ENCODE results near the gene SYNDIG1L.

The SYNDIG1L gene

DNA sequence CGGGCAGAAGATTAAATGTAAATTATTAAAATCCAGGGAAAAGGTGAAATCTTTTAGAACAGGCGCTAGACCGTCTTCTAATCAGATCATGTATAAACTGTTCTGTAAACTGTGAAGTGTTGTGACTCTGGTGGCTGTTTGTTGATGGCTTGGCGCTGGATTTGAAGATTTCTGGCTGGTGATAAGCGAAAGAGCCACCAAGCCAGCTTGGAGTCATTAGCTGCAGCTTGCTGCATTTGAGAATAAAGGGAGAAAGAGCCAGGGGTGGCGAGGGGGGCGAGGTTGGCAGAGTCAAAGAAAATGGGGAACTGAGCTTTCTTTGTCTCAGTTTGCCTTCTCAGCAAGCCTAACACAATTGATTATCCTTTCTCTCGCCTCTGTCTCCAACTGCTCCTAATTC lies 8.0 kb downstream of the SYNDIG1L start:
- no peak for DNase-seq
- Mint-ChIP-seq H3K4me1 (no peaks in the 10 kb centered on the region), H3K27ac (no peak overlapping the region), H3K9me3 (no peaks in the 10 kb centered on the region), H3K4me3 (no peak overlapping the region), H3K27me3 (peaks cover 33% of the 10 kb centered on the region), H3K36me3 (no peaks in the 10 kb centered on the region)
- CTCF ChIA-PET = no interaction called here

DNA sequence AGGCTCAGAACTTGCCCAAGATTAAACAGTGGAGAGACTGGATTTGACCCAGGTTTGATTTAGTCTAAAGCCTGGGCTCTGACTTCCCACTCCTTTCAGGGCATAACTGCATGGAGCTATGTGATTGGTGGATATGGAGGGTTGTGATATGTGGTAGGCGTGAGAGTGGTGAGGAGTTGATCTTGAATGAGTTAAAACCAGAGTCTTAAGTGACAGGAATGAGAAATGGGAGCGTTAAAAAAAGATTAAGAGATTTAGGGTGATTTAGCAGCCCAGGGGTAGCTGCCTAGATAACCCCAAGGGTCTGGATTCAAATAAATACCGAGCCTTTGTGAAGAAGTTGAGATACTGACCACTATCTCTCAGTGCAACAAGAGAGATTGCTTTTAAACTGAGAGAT lies 8.4 kb downstream of the SYNDIG1L start:
- Mint-ChIP-seq H3K27ac (no peak overlapping the region), H3K9me3 (no peaks in the 10 kb centered on the region), H3K36me3 (no peaks in the 10 kb centered on the region), H3K4me1 (no peaks in the 10 kb centered on the region), H3K27me3 (peaks cover 32% of the 10 kb centered on the region), H3K4me3 (no peak overlapping the region)
- DNase-seq = no peak
- CTCF ChIA-PET = no interaction called here

DNA sequence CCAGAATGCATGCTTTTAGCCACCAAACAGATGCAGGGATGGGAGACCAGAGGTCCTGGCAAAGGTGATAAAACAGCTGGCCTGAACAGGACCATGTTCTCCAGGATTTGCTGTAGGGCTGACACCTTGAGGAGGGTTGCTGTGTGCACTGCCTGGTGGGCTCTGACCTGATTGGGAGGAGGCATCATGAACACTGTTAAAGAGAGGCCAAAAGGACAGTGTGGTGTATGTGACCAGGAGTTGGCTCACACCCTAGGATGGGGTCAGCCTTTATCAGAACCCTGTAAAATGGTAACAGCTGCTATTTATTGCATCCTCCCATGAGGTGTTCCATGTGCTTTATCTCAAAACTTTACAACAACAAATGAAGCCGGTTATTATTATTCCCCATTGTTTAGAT lies 8.8 kb downstream of the SYNDIG1L start:
- H3K27ac Mint-ChIP-seq = no peak overlapping the region
- DNase-seq = no peak
- CTCF ChIA-PET = no interaction called here
- no peaks in the 10 kb centered on the region for H3K36me3 Mint-ChIP-seq
- H3K4me1 Mint-ChIP-seq = no peaks in the 10 kb centered on the region
- H3K4me3 Mint-ChIP-seq = no peak overlapping the region
- peaks cover 28% of the 10 kb centered on the region for H3K27me3 Mint-ChIP-seq
- no peaks in the 10 kb centered on the region for H3K9me3 Mint-ChIP-seq

DNA sequence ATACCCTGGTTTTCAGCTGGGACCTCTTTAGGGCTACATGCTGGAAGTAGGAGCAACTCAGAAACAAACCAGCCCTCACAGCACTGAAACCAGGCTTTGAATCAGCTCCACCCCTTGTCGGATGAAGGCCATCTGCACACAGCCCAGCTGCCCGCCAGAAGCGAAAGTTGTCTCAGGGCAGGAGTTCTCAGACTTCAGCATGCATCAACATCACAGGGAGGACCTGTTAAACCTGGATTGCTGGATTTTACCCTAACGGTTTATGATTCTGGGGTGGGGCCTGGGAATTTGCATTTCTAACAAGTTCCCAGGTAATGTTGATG lies 10.9 kb downstream of the SYNDIG1L start:
- H3K9me3 Mint-ChIP-seq = no peaks in the 10 kb centered on the region
- no peak for DNase-seq
- H3K36me3 Mint-ChIP-seq = no peaks in the 10 kb centered on the region
- CTCF ChIA-PET = no interaction called here
- H3K27ac Mint-ChIP-seq = no peak overlapping the region
- no peaks in the 10 kb centered on the region for H3K4me1 Mint-ChIP-seq
- H3K4me3 Mint-ChIP-seq = no peak overlapping the region
- peaks cover 16% of the 10 kb centered on the region for H3K27me3 Mint-ChIP-seq

DNA sequence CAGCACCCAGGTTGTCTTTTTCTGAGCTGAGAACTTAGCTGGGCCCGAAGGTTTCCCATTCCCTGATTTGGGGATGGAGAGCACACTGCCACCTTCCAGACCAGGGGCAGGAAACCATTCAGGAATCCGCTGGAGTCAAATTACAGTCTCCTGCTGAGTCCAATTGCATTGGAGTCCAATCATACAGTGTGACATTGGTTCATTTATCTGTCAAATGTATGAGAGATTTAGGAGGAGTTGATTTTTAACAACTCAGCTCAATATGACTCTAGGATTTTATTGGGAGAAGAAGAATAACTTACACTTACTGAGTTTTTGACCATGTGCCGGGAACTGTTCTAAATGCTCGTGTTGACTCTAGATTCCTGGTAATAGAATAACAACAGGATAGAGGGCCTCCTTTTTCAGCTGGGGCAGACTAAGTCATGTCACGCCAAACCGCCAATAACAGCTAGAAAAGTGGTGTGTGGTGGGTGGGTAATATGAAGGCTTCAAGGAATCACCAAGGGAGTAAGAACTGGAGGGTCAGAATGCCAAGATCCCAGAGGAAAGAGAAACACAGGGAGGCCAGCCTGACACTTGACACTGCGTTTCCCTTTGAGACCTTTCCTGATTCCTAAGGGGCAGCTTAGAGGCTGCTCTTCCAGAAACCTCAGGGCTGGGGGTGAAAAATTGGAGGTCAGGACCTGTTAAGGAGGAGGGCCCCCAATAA lies 11.5 kb downstream of the SYNDIG1L start:
- no peak for DNase-seq
- Mint-ChIP-seq H3K9me3 (no peaks in the 10 kb centered on the region), H3K27me3 (peaks cover 16% of the 10 kb centered on the region), H3K27ac (no peak overlapping the region), H3K36me3 (no peaks in the 10 kb centered on the region), H3K4me3 (no peak overlapping the region), H3K4me1 (no peaks in the 10 kb centered on the region)
- CTCF ChIA-PET = no interaction called here

DNA sequence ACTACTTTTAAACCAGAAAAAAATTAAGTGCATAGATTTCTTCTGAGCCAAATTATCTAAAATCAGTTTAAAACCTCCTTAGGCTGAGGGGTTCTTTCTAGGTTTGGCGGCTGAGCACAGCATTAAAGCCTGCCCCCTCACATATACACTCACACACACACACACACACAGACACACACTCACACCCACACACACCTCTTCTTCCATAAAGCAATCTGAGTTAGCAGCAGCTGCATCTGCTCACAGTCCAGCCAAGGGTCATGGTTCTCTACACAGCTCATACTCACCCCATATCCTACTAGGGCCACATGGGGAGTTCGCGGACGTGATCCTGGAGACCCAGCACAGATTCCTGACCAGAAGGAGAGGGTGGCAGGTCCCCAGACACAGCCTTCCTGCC lies 12.4 kb downstream of the SYNDIG1L start:
- no peak for DNase-seq
- CTCF ChIA-PET = no interaction called here
- Mint-ChIP-seq H3K4me3 (no peak overlapping the region), H3K9me3 (no peaks in the 10 kb centered on the region), H3K4me1 (no peaks in the 10 kb centered on the region), H3K36me3 (no peaks in the 10 kb centered on the region), H3K27me3 (peaks cover 16% of the 10 kb centered on the region), H3K27ac (no peak overlapping the region)

DNA sequence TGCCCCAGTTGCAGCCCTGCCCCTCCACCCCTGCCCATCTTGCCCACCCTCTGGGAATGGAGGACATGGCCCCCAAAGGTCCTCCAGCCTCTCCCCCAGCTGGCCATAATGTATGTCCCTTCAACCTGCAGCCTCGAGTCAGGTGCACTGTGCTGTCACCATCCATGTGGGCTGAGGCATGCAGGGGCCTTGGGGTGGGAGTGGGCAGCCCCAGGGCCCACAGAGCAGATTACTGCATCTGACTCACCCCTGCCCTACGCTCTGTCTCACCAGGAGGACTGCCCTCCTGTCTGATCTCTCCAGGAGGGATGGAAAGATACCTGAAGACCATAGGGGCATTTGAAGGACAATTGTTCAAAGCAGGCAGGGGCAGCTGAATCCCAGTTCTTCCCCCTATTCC lies 13.3 kb downstream of the SYNDIG1L start:
- DNase-seq = no peak
- Mint-ChIP-seq H3K4me1 (no peaks in the 10 kb centered on the region), H3K27ac (no peak overlapping the region), H3K36me3 (no peaks in the 10 kb centered on the region), H3K9me3 (no peaks in the 10 kb centered on the region), H3K27me3 (peaks cover 16% of the 10 kb centered on the region), H3K4me3 (no peak overlapping the region)
- CTCF ChIA-PET = no interaction called here

DNA sequence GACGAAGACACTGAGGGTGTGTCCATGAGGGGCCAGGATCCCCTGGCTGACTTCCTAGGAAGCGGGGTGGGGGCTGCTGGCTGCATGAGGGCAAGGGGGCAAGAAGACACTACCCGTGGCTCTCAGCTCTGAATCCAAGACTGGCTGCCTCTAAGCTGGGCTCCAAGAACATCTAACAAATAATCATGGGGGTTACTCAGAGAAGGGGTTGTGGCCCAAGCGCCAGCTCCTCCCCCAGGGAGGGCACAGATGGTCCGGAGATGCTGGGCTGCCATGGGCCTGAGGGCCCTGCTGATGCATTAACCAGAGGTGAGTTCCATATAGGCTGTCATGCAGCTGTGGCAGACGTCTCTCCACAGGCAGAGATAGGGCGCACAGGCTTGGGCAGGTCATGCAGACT lies 14.3 kb downstream of the SYNDIG1L start:
- CTCF ChIA-PET = no interaction called here
- H3K9me3 Mint-ChIP-seq = no peaks in the 10 kb centered on the region

DNA sequence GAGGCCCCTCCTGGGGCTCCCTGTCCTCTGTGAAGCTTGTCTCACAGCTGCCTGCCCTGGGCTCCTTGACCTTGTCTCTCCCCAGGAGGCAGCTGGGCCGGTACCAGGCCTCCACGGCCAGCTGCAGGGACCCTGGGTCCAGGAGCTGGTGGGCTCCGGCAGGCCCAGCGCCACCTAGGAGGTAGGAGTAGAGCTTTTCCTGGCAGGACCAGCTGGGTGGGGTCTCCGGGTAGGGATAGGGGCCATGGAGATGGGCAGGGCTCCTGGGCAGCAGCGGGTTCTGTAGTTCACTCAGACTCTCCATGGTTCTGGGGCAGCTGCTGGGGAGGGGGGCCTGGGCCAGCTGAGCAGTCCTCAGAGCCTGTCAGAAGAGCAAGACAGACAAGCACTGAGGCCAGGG lies 16.6 kb downstream of the SYNDIG1L start:
- Mint-ChIP-seq H3K36me3 (no peaks in the 10 kb centered on the region), H3K9me3 (no peaks in the 10 kb centered on the region), H3K4me1 (no peaks in the 10 kb centered on the region), H3K4me3 (no peak overlapping the region), H3K27ac (no peak overlapping the region), H3K27me3 (peaks cover 25% of the 10 kb centered on the region)
- CTCF ChIA-PET = interaction anchor here (0.5 kb wide), 1 partner anchor 74 kb away, joined by 3 read pairs; no protein-coding TSS in a partner anchor
- DNase-seq = no peak

More for the DNA sequence above, 14.3 kb downstream of the SYNDIG1L start:
- H3K27me3 Mint-ChIP-seq = peaks cover 21% of the 10 kb centered on the region
- H3K27ac Mint-ChIP-seq = no peak overlapping the region
- H3K36me3 Mint-ChIP-seq = no peaks in the 10 kb centered on the region
- DNase-seq = no peak
- no peaks in the 10 kb centered on the region for H3K4me1 Mint-ChIP-seq
- no peak overlapping the region for H3K4me3 Mint-ChIP-seq

DNA sequence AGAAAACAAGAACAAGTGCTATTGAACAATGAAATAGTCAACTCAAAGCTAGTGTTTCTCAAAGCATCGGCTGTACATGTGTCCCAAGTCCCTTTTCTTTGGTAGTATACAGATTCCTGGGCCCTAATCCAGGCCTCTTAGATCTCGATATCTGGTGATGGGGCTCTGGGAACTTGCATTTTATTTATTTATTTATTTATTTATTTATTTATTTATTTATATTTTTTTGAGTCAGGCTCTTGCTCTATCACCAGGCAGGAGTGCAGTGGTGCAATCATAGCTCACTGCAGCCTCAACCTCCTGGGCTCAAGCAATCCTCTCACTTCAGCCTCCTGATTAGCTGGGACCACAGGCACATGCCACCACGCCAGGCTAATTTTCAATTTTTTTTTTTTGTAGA lies 17.1 kb downstream of the SYNDIG1L start:
- no peak overlapping the region for H3K4me3 Mint-ChIP-seq
- no peaks in the 10 kb centered on the region for H3K4me1 Mint-ChIP-seq
- DNase-seq = no peak
- CTCF ChIA-PET = no interaction called here
- no peaks in the 10 kb centered on the region for H3K36me3 Mint-ChIP-seq
- H3K27ac Mint-ChIP-seq = no peak overlapping the region
- no peaks in the 10 kb centered on the region for H3K9me3 Mint-ChIP-seq
- peaks cover 21% of the 10 kb centered on the region for H3K27me3 Mint-ChIP-seq

DNA sequence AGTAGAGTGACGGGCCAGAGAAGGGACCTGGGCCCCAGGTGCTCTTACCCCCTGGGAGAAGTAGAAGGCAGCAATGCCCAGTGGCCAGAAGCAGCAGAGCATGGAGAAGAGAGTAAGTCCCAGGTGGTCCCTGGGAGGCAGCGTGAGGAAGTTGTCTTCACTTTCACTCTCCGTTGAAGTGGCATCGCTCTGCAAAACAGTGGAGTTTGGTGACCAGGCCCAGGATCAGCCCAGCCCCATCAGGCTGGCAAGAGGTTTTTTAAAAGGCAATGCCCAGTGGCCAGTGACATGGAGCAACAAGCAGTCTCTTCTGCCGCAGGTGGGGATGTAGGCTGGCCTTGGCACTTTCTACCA lies 18.2 kb downstream of the SYNDIG1L start:
- DNase-seq = no peak
- Mint-ChIP-seq H3K9me3 (no peaks in the 10 kb centered on the region), H3K36me3 (no peaks in the 10 kb centered on the region), H3K27me3 (peaks cover 14% of the 10 kb centered on the region), H3K27ac (no peak overlapping the region), H3K4me3 (no peak overlapping the region), H3K4me1 (peaks cover 5% of the 10 kb centered on the region)
- CTCF ChIA-PET = no interaction called here

DNA sequence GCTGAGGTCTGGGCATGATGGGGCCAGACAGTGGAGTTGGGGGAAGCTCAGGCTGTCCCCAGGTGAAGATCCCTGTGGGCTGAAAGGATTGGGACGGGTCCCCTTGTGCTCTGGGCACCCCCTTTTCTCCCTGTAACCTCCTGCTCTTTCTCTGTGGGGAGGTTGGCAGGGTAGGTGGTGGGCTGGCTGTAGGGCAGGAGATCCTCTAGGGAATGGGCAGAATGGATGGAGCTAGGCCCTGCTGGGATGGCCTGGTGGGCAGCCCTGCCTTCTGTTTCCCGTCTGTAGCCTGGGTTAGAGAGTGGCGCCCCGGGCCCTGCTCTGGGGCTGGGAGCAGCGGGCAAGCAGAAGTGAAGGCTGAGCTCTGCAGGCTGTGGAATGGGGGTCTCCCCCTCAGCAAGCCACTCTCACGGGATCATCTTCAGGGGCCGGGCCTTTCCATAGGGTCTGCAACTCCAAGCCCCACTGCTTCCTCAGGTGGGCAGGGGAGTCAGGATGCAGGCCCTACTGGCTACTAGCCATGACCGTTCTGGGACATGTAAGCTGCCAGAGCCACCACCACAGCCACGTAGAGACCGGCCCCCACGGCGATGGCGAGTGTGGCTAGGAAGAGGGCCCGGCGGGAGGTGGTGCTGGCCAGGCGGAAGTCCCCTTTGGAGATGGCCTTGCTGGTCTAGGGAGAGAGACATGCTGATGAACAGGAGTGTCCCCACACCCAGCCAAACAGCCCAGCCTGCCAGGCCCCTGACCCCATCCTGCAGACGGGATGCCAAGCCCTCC lies 18.8 kb downstream of the SYNDIG1L start:
- H3K4me3 Mint-ChIP-seq = no peak overlapping the region
- H3K27me3 Mint-ChIP-seq = peaks cover 13% of the 10 kb centered on the region
- no peak overlapping the region for H3K27ac Mint-ChIP-seq
- CTCF ChIA-PET = no interaction called here
- peaks cover 11% of the 10 kb centered on the region for H3K4me1 Mint-ChIP-seq
- H3K36me3 Mint-ChIP-seq = no peaks in the 10 kb centered on the region
- DNase-seq = no peak
- no peaks in the 10 kb centered on the region for H3K9me3 Mint-ChIP-seq

DNA sequence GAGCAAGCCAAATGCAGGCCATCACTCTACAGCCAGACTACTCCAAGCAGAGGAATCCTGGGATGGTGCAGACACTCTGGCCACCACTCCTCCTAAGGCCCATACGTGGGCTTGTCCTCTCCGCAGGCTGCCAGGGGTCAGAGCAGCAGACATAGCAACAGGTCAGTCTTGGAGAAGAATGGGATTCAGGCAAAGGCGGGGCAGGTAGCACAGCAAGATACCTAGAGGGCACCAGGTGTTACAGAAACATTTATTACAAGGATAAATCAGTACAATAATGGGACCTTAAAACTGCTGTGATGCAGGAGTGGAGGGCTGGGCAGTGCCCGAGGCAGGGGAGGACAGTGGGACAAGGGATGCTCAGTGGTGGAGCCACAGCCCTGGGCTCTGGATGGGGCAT lies 20.3 kb downstream of the SYNDIG1L start:
- Mint-ChIP-seq H3K9me3 (no peaks in the 10 kb centered on the region), H3K27ac (no peak overlapping the region), H3K4me3 (no peak overlapping the region), H3K27me3 (peaks cover 13% of the 10 kb centered on the region), H3K4me1 (peaks cover 26% of the 10 kb centered on the region), H3K36me3 (no peaks in the 10 kb centered on the region)
- DNase-seq = no peak
- CTCF ChIA-PET = no interaction called here

DNA sequence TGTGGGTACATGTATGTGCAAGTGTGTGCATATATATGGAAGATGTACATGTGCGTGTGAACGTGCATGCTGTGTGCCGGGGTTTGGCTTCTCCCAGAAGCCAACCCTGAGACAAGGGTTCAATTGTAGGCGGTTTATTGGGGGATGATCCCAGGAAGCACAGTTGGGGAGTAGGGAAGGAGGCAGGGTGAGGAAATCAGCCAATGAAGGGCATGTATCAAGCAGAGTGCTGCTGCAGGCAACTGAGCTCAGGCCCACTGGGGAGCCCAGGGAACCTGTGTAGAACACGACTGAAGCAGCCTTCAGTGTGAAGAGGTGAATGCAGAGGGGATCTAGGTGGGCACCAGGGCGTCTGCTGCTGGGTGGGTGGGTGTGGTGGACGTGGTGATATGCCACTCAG lies 21.6 kb downstream of the SYNDIG1L start:
- no peak for DNase-seq
- Mint-ChIP-seq H3K27me3 (peaks cover 24% of the 10 kb centered on the region), H3K36me3 (no peaks in the 10 kb centered on the region), H3K9me3 (no peaks in the 10 kb centered on the region), H3K4me1 (peaks cover 31% of the 10 kb centered on the region), H3K4me3 (no peak overlapping the region), H3K27ac (no peak overlapping the region)
- CTCF ChIA-PET = no interaction called here

DNA sequence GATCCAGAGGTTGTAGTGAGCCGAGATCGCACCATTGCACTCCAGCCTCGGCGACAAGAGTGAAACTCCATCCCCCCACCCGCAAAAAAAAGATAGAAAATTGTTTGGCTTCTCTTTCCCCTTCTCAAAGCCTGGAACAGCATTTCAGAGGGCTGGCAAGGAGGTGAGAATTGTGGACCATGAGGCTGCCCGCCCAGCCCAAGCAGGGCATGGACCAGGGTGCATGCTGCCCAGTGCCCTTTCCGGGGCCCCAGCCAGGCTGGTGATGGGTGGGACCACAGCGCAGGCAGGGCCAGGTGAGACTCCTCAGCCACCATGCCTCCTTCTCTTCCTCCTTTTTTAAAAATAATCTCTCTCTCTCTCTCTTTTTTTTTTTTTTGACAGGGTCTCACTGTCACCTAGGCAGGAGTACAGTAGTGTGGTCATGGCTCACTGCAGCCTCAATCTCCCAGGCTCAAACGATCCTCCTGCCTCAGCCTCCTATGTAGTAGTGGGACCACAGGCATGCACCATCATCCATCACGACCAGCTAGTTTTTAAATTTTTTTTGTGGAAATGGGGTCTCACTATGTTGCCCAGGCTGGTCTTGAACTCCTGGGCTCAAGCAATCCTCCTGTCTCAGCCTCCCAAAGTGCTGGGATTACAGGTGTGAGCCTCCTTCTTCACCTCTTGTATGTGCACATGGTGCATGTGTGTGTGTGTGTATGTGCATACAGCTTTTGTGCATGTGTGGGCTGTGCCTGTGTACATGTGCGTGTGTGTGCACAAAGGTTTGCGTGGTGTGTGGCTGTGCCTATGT lies 22.2 kb downstream of the SYNDIG1L start:
- no peak overlapping the region for H3K27ac Mint-ChIP-seq
- CTCF ChIA-PET = no interaction called here
- H3K4me3 Mint-ChIP-seq = no peak overlapping the region
- peaks cover 31% of the 10 kb centered on the region for H3K4me1 Mint-ChIP-seq
- no peak for DNase-seq
- H3K36me3 Mint-ChIP-seq = no peaks in the 10 kb centered on the region
- peaks cover 26% of the 10 kb centered on the region for H3K27me3 Mint-ChIP-seq
- no peaks in the 10 kb centered on the region for H3K9me3 Mint-ChIP-seq

All from activated naive CD4-positive, alpha-beta T cell treated with anti-CD3 and anti-CD28 coated beads, Interleukin-2, amount 10 ng/mL, durations not matched to agents 7 days and 5 days (primary cell).